GM12878 (cell line): Measurements from ENCODE around the gene SELPLG. TPM values are rescaled to one million over a fixed set of nuclear protein-coding genes. Genes with fewer than 3 reads are reported as not detected.

ENCODE experiments used
- ATAC-seq: fragments of 200-7000 bp; cut with Tn5 transposase; 3 replicates; pipeline ENCODE4 v1.9.1; 2020; ENCODE audit warnings: mild to moderate bottlenecking, moderate library complexity
- BruUV-seq: library from RNA; stranded (reverse); fragments of 400-500 nt; replicated peaks from 2 replicates; lab custom pipeline; 2021; lab: Mats Ljungman, UMichigan
- CTCF ChIA-PET: fragments of 300-600 bp; sonication (Branson Sonifier 250); formaldehyde crosslinking; extraction: SDS; loops from one replicate; lab custom pipeline; 2021; ENCODE audit warnings: inconsistent platforms; lab: Yijun Ruan, JAX
- POLR2A ChIA-PET: fragments of 350-600 bp; formaldehyde crosslinking; extraction: SDS; loops from one replicate; lab custom pipeline; 2021; ENCODE audit warnings: inconsistent platforms; lab: Charles Lee
- RAD21 ChIA-PET: fragments of 300-600 bp; sonication (Branson Sonifier 250); formaldehyde crosslinking; loops from one replicate; lab custom pipeline; 2023; ENCODE audit warnings: antibody characterized with exemption; ENCODE audit not compliant: unreplicated experiment; lab: Charles Lee
- SMC1A ChIA-PET: fragments of 300-600 bp; sonication (Branson Sonifier 250); formaldehyde crosslinking; loops from one replicate; lab custom pipeline; 2023; ENCODE audit not compliant: unreplicated experiment, uncharacterized antibody; lab: Charles Lee
- DNase-seq: peaks from one replicate; pipeline ENCODE4 v3.0.0-alpha.2; 2011; ENCODE audit warnings: low read depth, low spot score
- FAIRE-seq: peaks from 3 replicates; lab custom pipeline; 2011; peaks lifted over from hg19 to GRCh38; lab: Jason Lieb, UNC
- H2AFZ ChIP-seq: 2 replicates; pipeline ENCODE4 v1.6.0; 2011; ENCODE audit warnings: low read depth, low read length, control low read depth; ENCODE audit not compliant: control insufficient read depth
- H3K27ac ChIP-seq: 2 replicates; pipeline ENCODE4 v1.5.1; 2011; ENCODE audit warnings: control low read depth; ENCODE audit not compliant: control insufficient read depth, insufficient read depth
- H3K27me3 ChIP-seq, 2 experiments: replicated peaks in 1 of 2; 2 replicates each; pipeline versions ENCODE4 v1.6.0 to v1.6.1; 2011; ENCODE audit warnings: low read length in 1 of 2; ENCODE audit not compliant: control insufficient read depth in 2 of 2, insufficient read depth in 2 of 2
- H3K36me3 ChIP-seq, 2 experiments: 2 replicates each; pipeline ENCODE4 v1.5.1; 2011; ENCODE audit warnings: low read length in 1 of 2; ENCODE audit not compliant: control insufficient read depth in 2 of 2, insufficient read depth in 2 of 2
- H3K4me1 ChIP-seq: 2 replicates; pipeline ENCODE4 v1.6.1; 2011; ENCODE audit warnings: mild to moderate bottlenecking, low read length, moderate library complexity, mixed read lengths; ENCODE audit not compliant: control insufficient read depth, insufficient read depth
- H3K4me2 ChIP-seq: 2 replicates; pipeline ENCODE4 v1.6.0; 2011; ENCODE audit warnings: control low read depth; ENCODE audit not compliant: control insufficient read depth, insufficient read depth
- H3K4me3 ChIP-seq: fragments of 200-600 bp; sonication (generic); 2 replicates; pipeline ENCODE4 v1.5.1; 2016
- H3K79me2 ChIP-seq: 2 replicates; pipeline ENCODE4 v1.6.0; 2011; ENCODE audit warnings: low read length; ENCODE audit not compliant: control insufficient read depth, insufficient read depth
- H3K9ac ChIP-seq: 2 replicates; pipeline ENCODE4 v1.8.0; 2011; ENCODE audit warnings: low read length, control low read depth, mixed read lengths; ENCODE audit not compliant: control insufficient read depth, insufficient read depth
- H3K9me3 ChIP-seq: replicated peaks from 3 replicates; pipeline ENCODE4 v1.5.1; 2011; ENCODE audit warnings: mild to moderate bottlenecking, low read length; ENCODE audit not compliant: control insufficient read depth, insufficient read depth
- H4K20me1 ChIP-seq: 2 replicates; pipeline ENCODE4 v1.6.0; 2011; ENCODE audit not compliant: control insufficient read depth, insufficient read depth
- CBFB ChIP-seq: IDR thresholded peaks from 2 replicates; pipeline ENCODE4 v1.6.1; 2016; ENCODE audit warnings: antibody characterized with exemption, low read depth
- EP300 ChIP-seq, 2 experiments: fragments of 150-350 bp in 1 of 2; IDR thresholded peaks; 2 replicates each; pipeline ENCODE4 v1.6.1; 2011 to 2012; ENCODE audit warnings: low read depth in 2 of 2, low read length in 2 of 2, borderline replicate concordance in 1 of 2, improper control_type of control experiment in 1 of 2, inconsistent platforms in 1 of 2; ENCODE audit not compliant: control insufficient read depth in 1 of 2
- FOXK2 ChIP-seq: fragments of 450-650 bp; IDR thresholded peaks from 2 replicates; pipeline ENCODE4 v1.6.1; 2017; ENCODE audit warnings: mild to moderate bottlenecking, moderate library complexity
- FOXM1 ChIP-seq: IDR thresholded peaks from 2 replicates; pipeline ENCODE4 v1.6.1; 2012; ENCODE audit warnings: low read depth, mild to moderate bottlenecking, inconsistent platforms, low read length, moderate library complexity
- IRF4 ChIP-seq: IDR thresholded peaks from 2 replicates; pipeline ENCODE4 v1.6.1; 2011; ENCODE audit warnings: low read depth, low read length
- KAT2A ChIP-seq: conservative IDR thresholded peaks from 2 replicates; pipeline ENCODE4 v1.6.1; 2011; ENCODE audit warnings: low read depth, low read length; ENCODE audit not compliant: control insufficient read depth
- LARP7 ChIP-seq: fragments of 450-650 bp; IDR thresholded peaks from 2 replicates; pipeline ENCODE4 v1.6.1; 2017; ENCODE audit warnings: mild to moderate bottlenecking
- NFIC ChIP-seq: IDR thresholded peaks from 2 replicates; pipeline ENCODE4 v1.6.1; 2012; ENCODE audit warnings: low read depth, mild to moderate bottlenecking, inconsistent platforms, low read length, moderate library complexity
- NR2F1 ChIP-seq: fragments of 450-650 bp; conservative IDR thresholded peaks from 2 replicates; pipeline ENCODE4 v1.6.1; 2017; ENCODE audit warnings: mild to moderate bottlenecking
- PBX3 ChIP-seq: IDR thresholded peaks from 2 replicates; pipeline ENCODE4 v1.6.1; 2011; ENCODE audit warnings: mild to moderate bottlenecking, low read depth, low read length, moderate library complexity; ENCODE audit not compliant: insufficient replicate concordance
- PKNOX1 ChIP-seq: fragments of 450-650 bp; IDR thresholded peaks from 2 replicates; pipeline ENCODE4 v1.6.1; 2016; ENCODE audit warnings: mild to moderate bottlenecking
- RB1 ChIP-seq: fragments of 450-650 bp; formaldehyde crosslinking; IDR thresholded peaks from 2 replicates; pipeline ENCODE4 v1.6.1; 2017; ENCODE audit warnings: mild to moderate bottlenecking, borderline replicate concordance
- SIN3A ChIP-seq: IDR thresholded peaks from 2 replicates; pipeline ENCODE4 v1.6.1; 2012; ENCODE audit warnings: low read depth, low read length, improper control_type of control experiment
- SREBF2 ChIP-seq: IDR thresholded peaks from 2 replicates; pipeline ENCODE4 v1.6.1; 2012; ENCODE audit warnings: mild to moderate bottlenecking, low read length
- WGBS: methylation state at CpG from one replicate; pipeline ENCODE4 v1.1.6; 2016; ENCODE audit warnings: low lambda C conversion rate; ENCODE audit not compliant: insufficient replicate concordance, insufficient coverage; ENCODE audit errors: missing lambda C conversion rate; 5-methylcytosine and 5-hydroxymethylcytosine counted together
- in situ Hi-C: fragments of 300-500 bp; cut with MboI; formaldehyde crosslinking; loops from 9 replicates; pipeline ENCODE4 v1.14.3; 2018; ENCODE audit warnings: mixed read lengths
- intact Hi-C: fragments of 100-400 bp; cut with micrococcal nuclease; formaldehyde crosslinking; loops from one replicate; pipeline ENCODE4 v1.14.2; 2022; ENCODE audit not compliant: unreplicated experiment
- polyA plus RNA-seq, 11 experiments: library from polyadenylated mRNA; depleted of rRNA in 4 of 11; unstranded in 6 of 11; stranded (reverse) in 5 of 11; fragments of >200 nt; fragmentation: Nextera tagmentation in 4 of 11; fragmentation: Illumina TruSeq in 1 of 11; extraction: Ambion mirVana in 4 of 11; extraction: Trizol in 1 of 11; gene quantifications; 1 replicate in 1 of 11; 2 replicates in 10 of 11; pipeline versions ENCODE4 v1.2.1 to v1.2.3, GENCODE V29; 2011 to 2016; ENCODE audit warnings: inconsistent platforms in 2 of 11, missing spikeins in 2 of 11, low read depth in 1 of 11
- total RNA-seq, 4 experiments: library from RNA; depleted of rRNA in 3 of 4; stranded (reverse); fragments of >200 nt in 3 of 4; fragmentation: Illumina TruSeq in 1 of 4; extraction: Trizol in 1 of 4; gene quantifications; 2 replicates each; pipeline versions ENCODE4 v1.2.1 to v1.2.3, GENCODE V29; 2013 to 2021
- TF ChIP-seq, protein P1 (sequence below): IDR thresholded peaks from 2 replicates; pipeline ENCODE4 v1.6.1; 2012; ENCODE audit warnings: low read length, inconsistent platforms

The SELPLG gene
- total and polyA plus RNA-seq, 10 of the 15 experiments (the other 5 are each of a cell fraction or from before 2014, with no cell fraction given): 3.2 to 32.3 (median 23.9) TPM

DNA sequence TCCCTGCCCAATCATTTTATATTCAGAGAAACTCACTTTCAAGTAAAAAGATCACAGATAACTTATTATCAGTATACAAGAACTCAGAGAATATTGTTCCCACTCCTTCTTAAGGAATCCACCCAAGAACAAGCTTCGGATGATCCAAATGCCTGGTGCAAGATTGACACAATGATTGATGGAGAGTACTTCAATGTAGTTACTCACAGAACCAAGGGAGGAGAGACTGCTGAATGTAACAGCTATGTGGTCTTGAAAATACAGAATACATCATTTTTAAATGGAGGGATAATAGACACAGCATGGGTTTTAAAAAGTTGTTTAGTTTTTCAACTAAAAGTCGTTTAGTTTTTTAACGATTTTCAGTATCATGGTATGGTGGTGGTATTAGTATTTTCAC, 38.4 kb upstream of the SELPLG start:
- Histone ChIP-seq H4K20me1 (no peaks in the 10 kb centered on the region), H3K9me3 (no peaks in the 10 kb centered on the region), H3K27me3 (no peaks in the 10 kb centered on the region), H3K4me3 (no peak overlapping the region), H2AFZ (no peak overlapping the region), H3K9ac (no peak overlapping the region), H3K4me2 (no peak overlapping the region), H3K27ac (no peak overlapping the region), H3K79me2 (peaks cover 25% of the 10 kb centered on the region), H3K4me1 (peaks cover 14% of the 10 kb centered on the region), H3K36me3 (peaks cover 3 to 12% of the 10 kb centered on the region in 2 experiments)
- TF ChIP-seq FOXM1 (no peak), LARP7 (no peak)
- SMC1A ChIA-PET: interaction anchor here (11.4 to 11.9 kb wide), 2 partner anchors 16 to 129 kb away, joined by 215 to 293 read pairs; no protein-coding TSS in a partner anchor
- DNase-seq (no peak), FAIRE-seq (no peak), ATAC-seq (no peak)
- POLR2A ChIA-PET: no interaction called here
- in situ Hi-C loops: no loop called here
- CTCF ChIA-PET: interaction anchor here (1.0 to 1.4 kb wide), 2 partner anchors 14 to 54 kb away, joined by 3 to 5 read pairs; no protein-coding TSS in a partner anchor
- BruUV-seq: no TSS peak
- RAD21 ChIA-PET: no interaction called here
- 88% methylated on average over 3 of the region's 3 CpGs for WGBS
- intact Hi-C loops: no loop called here

GRCh38 chr12:108671110-108671509, 37.4 kb upstream of the SELPLG start:
- no peak for ATAC-seq
- FAIRE-seq: no peak
- SMC1A ChIA-PET: interaction anchor here (11.4 to 11.9 kb wide), 2 partner anchors 17 to 130 kb away, joined by 215 to 293 read pairs; no protein-coding TSS in a partner anchor
- TF ChIP-seq FOXK2: no peak
- TF ChIP-seq NFIC: no peak
- no peak for TF ChIP-seq IRF4
- no peak for TF ChIP-seq RB1
- TF ChIP-seq SIN3A: no peak
- no peak for TF ChIP-seq PBX3
- TF ChIP-seq SREBF2: no peak
- TF ChIP-seq, protein P1, sequence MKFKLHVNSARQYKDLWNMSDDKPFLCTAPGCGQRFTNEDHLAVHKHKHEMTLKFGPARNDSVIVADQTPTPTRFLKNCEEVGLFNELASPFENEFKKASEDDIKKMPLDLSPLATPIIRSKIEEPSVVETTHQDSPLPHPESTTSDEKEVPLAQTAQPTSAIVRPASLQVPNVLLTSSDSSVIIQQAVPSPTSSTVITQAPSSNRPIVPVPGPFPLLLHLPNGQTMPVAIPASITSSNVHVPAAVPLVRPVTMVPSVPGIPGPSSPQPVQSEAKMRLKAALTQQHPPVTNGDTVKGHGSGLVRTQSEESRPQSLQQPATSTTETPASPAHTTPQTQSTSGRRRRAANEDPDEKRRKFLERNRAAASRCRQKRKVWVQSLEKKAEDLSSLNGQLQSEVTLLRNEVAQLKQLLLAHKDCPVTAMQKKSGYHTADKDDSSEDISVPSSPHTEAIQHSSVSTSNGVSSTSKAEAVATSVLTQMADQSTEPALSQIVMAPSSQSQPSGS: no peak
- TF ChIP-seq NR2F1: no peak
- TF ChIP-seq PKNOX1: no peak
- no peak for TF ChIP-seq CBFB
- no peak for TF ChIP-seq EP300 (IDR thresholded peaks at IDR 0.05; ENCODE audit: borderline replicate concordance in 1 of 2, control insufficient read depth in 1 of 2, low read depth in 2 of 2, low read length in 2 of 2)
- no peak for TF ChIP-seq KAT2A

More at GRCh38 chr12:108671110-108671509, 37.4 kb upstream of the SELPLG start:
- DNase-seq: no peak
- Histone ChIP-seq H3K27ac (no peak overlapping the region), H3K4me1 (peaks cover 23% of the 10 kb centered on the region), H3K79me2 (peaks cover 34% of the 10 kb centered on the region), H3K36me3 (peaks cover 4 to 12% of the 10 kb centered on the region in 2 experiments), H3K9ac (no peak overlapping the region), H3K4me2 (no peak overlapping the region), H4K20me1 (no peaks in the 10 kb centered on the region), H3K4me3 (no peak overlapping the region), H2AFZ (no peak overlapping the region), H3K9me3 (no peaks in the 10 kb centered on the region), H3K27me3 (no peaks in the 10 kb centered on the region)
- BruUV-seq: no TSS peak
- CTCF ChIA-PET: interaction anchor here (1.0 to 3.3 kb wide), 3 partner anchors 15 to 53 kb away, joined by 3 to 21 read pairs (median 8); no protein-coding TSS in a partner anchor
- intact Hi-C loops (no loop called here), in situ Hi-C loops (no loop called here)
- POLR2A ChIA-PET: interaction anchor here (0.6 to 2.9 kb wide), 2 partner anchors 15 to 109 kb away, joined by 4 to 19 read pairs; partner anchors contain the start of gene ISCU
- WGBS: 70% methylated on average over 3 of the region's 3 CpGs
- RAD21 ChIA-PET: interaction anchor here (1.7 kb wide), 1 partner anchor 10 kb away, joined by 3 read pairs; no protein-coding TSS in a partner anchor
